A673 (cell line): ENCODE results near the gene MMP11. TPM values are rescaled to one million over a fixed set of nuclear protein-coding genes. Genes with fewer than 3 reads are reported as not detected.

Experiments
- BruUV-seq: library from RNA; stranded (reverse); fragments of 400-500 nt; replicated peaks from 2 replicates; lab custom pipeline; 2021; lab: Mats Ljungman, UMichigan
- CTCF ChIA-PET: fragments of 300-600 bp; sonication (Branson Sonifier 250); formaldehyde crosslinking; loops from one replicate; lab custom pipeline; 2022; ENCODE audit warnings: antibody characterized with exemption; lab: Charles Lee
- POLR2A ChIA-PET: fragments of 300-600 bp; sonication (Branson Sonifier 250); formaldehyde crosslinking; loops from one replicate; lab custom pipeline; 2022; ENCODE audit warnings: antibody characterized with exemption; ENCODE audit not compliant: low non-redundant PET; lab: Charles Lee
- DNase-seq: peaks from one replicate; pipeline ENCODE4 v3.0.0-alpha.2; 2015; ENCODE audit warnings: low spot score
- H3K27ac ChIP-seq: fragments of 200-600 bp; sonication (generic); 2 replicates; pipeline ENCODE4 v1.5.1; 2016; ENCODE audit warnings: mixed run types, low read depth, mild to moderate bottlenecking, mixed read lengths, antibody characterized with exemption, low read length; ENCODE audit not compliant: poor library complexity, severe bottlenecking
- H3K27me3 ChIP-seq: fragments of 200-600 bp; sonication (generic); replicated peaks from 2 replicates; pipeline ENCODE4 v1.6.1; 2017; ENCODE audit warnings: mixed run types, low read depth, mild to moderate bottlenecking, mixed read lengths, antibody characterized with exemption, low read length; ENCODE audit not compliant: insufficient read depth, poor library complexity
- H3K36me3 ChIP-seq: fragments of 200-600 bp; sonication (generic); 2 replicates; pipeline ENCODE4 v1.6.1; 2016; ENCODE audit warnings: mixed run types, mild to moderate bottlenecking, mixed read lengths, antibody characterized with exemption, low read length; ENCODE audit not compliant: insufficient read depth, poor library complexity, severe bottlenecking
- H3K4me1 ChIP-seq: fragments of 200-600 bp; sonication (generic); 2 replicates; pipeline ENCODE4 v1.6.1; 2017; ENCODE audit warnings: mixed run types, mild to moderate bottlenecking, mixed read lengths, antibody characterized with exemption, low read length; ENCODE audit not compliant: insufficient read depth, poor library complexity, severe bottlenecking
- H3K4me3 ChIP-seq: fragments of 200-600 bp; sonication (generic); 2 replicates; pipeline ENCODE4 v1.5.1; 2016; ENCODE audit warnings: low read depth, mixed run types, mild to moderate bottlenecking, mixed read lengths, low read length; ENCODE audit not compliant: poor library complexity, severe bottlenecking
- H3K9me3 ChIP-seq: fragments of 200-600 bp; sonication (generic); 2 replicates; pipeline ENCODE4 v1.6.1; 2016; ENCODE audit warnings: mixed run types, low read depth, mild to moderate bottlenecking, mixed read lengths, antibody characterized with exemption, low read length; ENCODE audit not compliant: poor library complexity, severe bottlenecking
- EZH2 ChIP-seq: fragments of 200-600 bp; sonication (generic); IDR thresholded peaks from 2 replicates; pipeline ENCODE4 v1.6.1; 2017; ENCODE audit warnings: borderline replicate concordance, low read depth, mild to moderate bottlenecking, mixed read lengths, antibody characterized with exemption, low read length; ENCODE audit not compliant: poor library complexity, severe bottlenecking
- intact Hi-C: fragments of 100-400 bp; cut with micrococcal nuclease; formaldehyde crosslinking; loops from one replicate; pipeline ENCODE4 v1.10.0; 2022; ENCODE audit not compliant: unreplicated experiment
- total RNA-seq: library from RNA; stranded (reverse); gene quantifications from 2 replicates; pipeline ENCODE4 v1.2.3, GENCODE V29; 2021
- TF ChIP-seq, protein P1 (sequence below): fragments of 300-800, 200-600 bp; sonication (generic); conservative IDR thresholded peaks from 2 replicates; pipeline ENCODE4 v1.5.1; 2017; ENCODE audit warnings: low read depth, mild to moderate bottlenecking, antibody characterized with exemption, low read length, moderate library complexity, mixed read lengths

The MMP11 gene
- total RNA-seq, 1 experiment from 2014 or later = 5.1 TPM

DNA sequence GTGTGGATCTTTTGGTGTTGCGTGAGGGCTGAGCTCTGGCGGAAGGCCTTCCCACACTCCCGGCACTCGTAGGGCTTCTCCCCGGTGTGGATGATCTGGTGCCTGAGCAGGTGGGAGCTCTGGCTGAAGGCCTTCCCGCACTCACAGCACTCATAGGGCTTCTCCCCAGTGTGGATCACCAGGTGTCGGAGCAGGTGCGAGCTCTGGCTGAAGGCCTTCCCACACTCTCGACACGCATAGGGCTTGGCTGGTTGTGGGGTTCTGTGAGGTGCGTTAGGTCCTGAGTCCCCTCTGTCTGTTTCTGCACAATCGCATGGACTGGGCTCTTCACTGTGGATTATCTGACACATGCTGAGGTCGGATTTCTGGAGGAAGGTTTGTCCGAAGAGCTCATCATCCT, 28.2 kb upstream of the MMP11 start:
- no peaks in the 10 kb centered on the region for H3K4me1 ChIP-seq
- H3K4me3 ChIP-seq = no peak overlapping the region
- TF ChIP-seq, protein P1, sequence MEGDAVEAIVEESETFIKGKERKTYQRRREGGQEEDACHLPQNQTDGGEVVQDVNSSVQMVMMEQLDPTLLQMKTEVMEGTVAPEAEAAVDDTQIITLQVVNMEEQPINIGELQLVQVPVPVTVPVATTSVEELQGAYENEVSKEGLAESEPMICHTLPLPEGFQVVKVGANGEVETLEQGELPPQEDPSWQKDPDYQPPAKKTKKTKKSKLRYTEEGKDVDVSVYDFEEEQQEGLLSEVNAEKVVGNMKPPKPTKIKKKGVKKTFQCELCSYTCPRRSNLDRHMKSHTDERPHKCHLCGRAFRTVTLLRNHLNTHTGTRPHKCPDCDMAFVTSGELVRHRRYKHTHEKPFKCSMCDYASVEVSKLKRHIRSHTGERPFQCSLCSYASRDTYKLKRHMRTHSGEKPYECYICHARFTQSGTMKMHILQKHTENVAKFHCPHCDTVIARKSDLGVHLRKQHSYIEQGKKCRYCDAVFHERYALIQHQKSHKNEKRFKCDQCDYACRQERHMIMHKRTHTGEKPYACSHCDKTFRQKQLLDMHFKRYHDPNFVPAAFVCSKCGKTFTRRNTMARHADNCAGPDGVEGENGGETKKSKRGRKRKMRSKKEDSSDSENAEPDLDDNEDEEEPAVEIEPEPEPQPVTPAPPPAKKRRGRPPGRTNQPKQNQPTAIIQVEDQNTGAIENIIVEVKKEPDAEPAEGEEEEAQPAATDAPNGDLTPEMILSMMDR = no peak
- no peak for TF ChIP-seq EZH2
- peaks cover 34% of the 10 kb centered on the region for H3K36me3 ChIP-seq
- ChIA-PET CTCF (no interaction called here), POLR2A (no interaction called here)
- H3K27me3 ChIP-seq = no peaks in the 10 kb centered on the region
- BruUV-seq = no TSS peak
- no peaks in the 10 kb centered on the region for H3K9me3 ChIP-seq
- H3K27ac ChIP-seq = no peak overlapping the region
- intact Hi-C loops = no loop called here
- no peak for DNase-seq

DNA sequence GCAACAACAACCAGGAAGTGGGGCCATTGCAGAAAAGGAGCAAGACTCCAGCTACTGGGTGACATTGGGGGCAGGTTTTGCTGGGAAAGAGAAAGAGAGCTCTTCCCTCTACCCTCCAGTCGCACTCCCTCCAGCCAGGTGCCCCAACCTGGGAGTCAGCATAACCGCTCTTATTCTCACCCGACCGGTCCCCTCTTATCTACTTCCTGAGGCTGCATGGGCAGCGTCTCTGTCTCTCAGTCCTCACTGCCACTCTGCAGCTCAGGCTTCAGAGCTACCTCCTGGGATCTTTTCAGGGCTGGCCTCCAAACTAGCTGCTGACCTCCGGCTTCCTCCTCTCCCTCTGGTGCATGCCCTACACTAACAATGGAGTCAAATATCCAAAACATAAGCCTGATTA, 26.9 kb upstream of the MMP11 start:
- no peak for TF ChIP-seq EZH2
- TF ChIP-seq, protein P1 = no peak
- CTCF ChIA-PET = no interaction called here
- intact Hi-C loops = no loop called here
- no peaks in the 10 kb centered on the region for H3K27me3 ChIP-seq
- POLR2A ChIA-PET = no interaction called here
- no peaks in the 10 kb centered on the region for H3K9me3 ChIP-seq
- H3K4me1 ChIP-seq = peaks cover 4% of the 10 kb centered on the region
- DNase-seq = no peak
- no peak overlapping the region for H3K4me3 ChIP-seq
- peaks cover 34% of the 10 kb centered on the region for H3K36me3 ChIP-seq
- BruUV-seq = no TSS peak
- no peak overlapping the region for H3K27ac ChIP-seq

DNA sequence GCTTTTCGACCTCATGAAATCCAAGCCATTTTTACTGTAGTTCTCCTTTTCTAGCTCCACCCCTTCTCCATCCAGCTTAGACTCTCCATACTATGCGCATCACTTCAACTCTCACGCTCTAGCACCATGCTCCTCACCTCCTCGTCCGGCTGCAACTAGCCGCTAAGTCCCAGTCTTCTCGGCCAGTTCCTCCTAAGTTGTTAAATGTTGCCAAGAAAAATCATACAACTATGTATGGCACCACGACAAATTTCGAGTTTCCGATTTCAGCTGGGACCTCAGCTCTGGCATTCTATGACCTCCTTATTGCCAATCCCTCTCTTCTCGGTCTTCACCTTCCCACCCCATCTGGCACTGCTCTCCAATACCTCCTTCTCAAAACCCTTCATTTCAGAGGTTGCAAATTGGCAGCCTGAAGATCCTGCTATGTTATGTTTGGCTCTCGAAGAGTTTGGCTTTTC, 22.8 kb upstream of the MMP11 start:
- intact Hi-C loops = no loop called here
- Histone ChIP-seq H3K4me1 (peaks cover 4% of the 10 kb centered on the region), H3K9me3 (no peaks in the 10 kb centered on the region), H3K27me3 (no peaks in the 10 kb centered on the region), H3K27ac (peak overlapping the region; percentile 96), H3K4me3 (peak overlapping the region; percentile 75), H3K36me3 (peaks cover 4% of the 10 kb centered on the region)
- no peak for DNase-seq
- BruUV-seq = TSS peak; percentile 78
- POLR2A ChIA-PET = interaction anchor here (0.6 kb wide), 1 partner anchor 13 kb away, joined by 5 read pairs; no protein-coding TSS in a partner anchor
- TF ChIP-seq, protein P1 = no peak
- no peak for TF ChIP-seq EZH2
- CTCF ChIA-PET = no interaction called here
